Uterus (tissue), 4 donors: ENCODE measurements around the gene GNAT2. TPM values are rescaled to one million over a fixed set of nuclear protein-coding genes. Genes with fewer than 3 reads are reported as not detected.
A peak's percentile ranks its signal among the peaks of the same experiment; 100 is the strongest.

Source experiments
- DNase-seq, 2 donors: peaks; one replicate each; pipeline ENCODE4 v3.0.0-alpha.2; 2019 to 2020
- H3K27ac ChIP-seq, 2 donors: fragments of 200-600 bp; sonication (generic); 1 replicate in 1 of 2; 2 replicates in 1 of 2; pipeline ENCODE4 v1.5.1; 2016 to 2018
- H3K27me3 ChIP-seq, 2 donors: fragments of 200-600 bp; sonication (generic); one replicate each; pipeline ENCODE4 v1.5.1; 2018 to 2019; ENCODE audit warnings: control low read depth in 1 of 2
- H3K36me3 ChIP-seq, 2 donors: fragments of 200-600 bp; sonication (generic); one replicate each; pipeline ENCODE4 v1.5.1; 2019; ENCODE audit warnings: control low read depth in 1 of 2
- H3K4me1 ChIP-seq, 2 donors: fragments of 200-600 bp; sonication (generic); one replicate each; pipeline ENCODE4 v1.5.1; 2018 to 2019; ENCODE audit warnings: control low read depth in 1 of 2
- H3K4me3 ChIP-seq, 2 donors: fragments of 200-600 bp; sonication (generic); 1 replicate in 1 of 2; 2 replicates in 1 of 2; pipeline ENCODE4 v1.5.1; 2018 to 2019; ENCODE audit warnings: mild to moderate bottlenecking in 1 of 2
- H3K9me3 ChIP-seq, 2 donors: fragments of 200-600 bp; sonication (generic); one replicate each; pipeline ENCODE4 v1.5.1; 2019; ENCODE audit warnings: control low read depth in 1 of 2
- CTCF ChIP-seq, 4 experiments: fragments of 200-600 bp in 2 of 4; fragments of 450-650 bp in 2 of 4; sonication (generic) in 2 of 4; IDR thresholded peaks; one replicate each; pipeline ENCODE4 v1.5.1; 2016 to 2019; ENCODE audit warnings: antibody characterized with exemption in 4 of 4, mild to moderate bottlenecking in 2 of 4, moderate library complexity in 1 of 4
- POLR2A ChIP-seq, 2 donors: fragments of 450-650 bp; IDR thresholded peaks; one replicate each; pipeline ENCODE4 v1.6.1; 2016; ENCODE audit warnings: antibody characterized with exemption in 2 of 2, mild to moderate bottlenecking in 1 of 2, moderate library complexity in 1 of 2
- intact Hi-C: fragments of 100-400 bp; cut with DNase I; formaldehyde crosslinking; loops from one replicate; pipeline ENCODE4 v1.15.1; 2023; ENCODE audit warnings: low total_unique reads
- total RNA-seq, 4 donors: library from RNA; depleted of rRNA in 3 of 4; stranded (reverse); fragments of >200 nt in 3 of 4; gene quantifications; one replicate each; pipeline versions ENCODE4 v1.1.0 to v1.2.4, GENCODE V29; 2014 to 2023
- donor health status: DM: yes; HTN: yes; CAD: no.

GNAT2 gene
- total RNA-seq, 4 donors from 2014 or later = not detected

DNA sequence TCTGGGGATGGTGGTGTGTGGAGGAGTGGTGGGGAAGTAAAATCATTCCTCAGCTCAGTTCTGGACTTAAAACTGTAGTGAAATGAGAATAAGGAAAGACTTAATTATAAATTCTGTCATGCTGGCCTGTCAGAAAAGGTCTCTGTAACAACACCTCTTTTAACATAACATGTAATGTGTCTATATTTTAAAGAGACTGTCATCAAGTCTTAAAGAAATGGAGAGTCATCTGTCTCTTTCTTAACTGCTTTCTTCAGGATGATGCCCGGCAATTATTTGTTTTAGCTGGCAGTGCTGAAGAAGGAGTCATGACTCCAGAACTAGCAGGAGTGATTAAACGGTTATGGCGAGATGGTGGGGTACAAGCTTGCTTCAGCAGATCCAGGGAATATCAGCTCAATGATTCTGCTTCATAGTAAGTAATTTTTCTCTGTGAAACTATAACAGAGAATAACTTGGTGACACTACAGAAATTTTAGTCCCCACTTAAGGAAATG is 40.4 kb downstream of the GNAT2 start:
- no peak for DNase-seq
- intact Hi-C loops = no loop called here
- H3K27me3 ChIP-seq = no peaks in the 10 kb centered on the region
- H3K27ac ChIP-seq = peak overlapping the region; percentile 52 to 68
- TF ChIP-seq CTCF (IDR thresholded peaks at IDR 0.05) = no peak
- TF ChIP-seq POLR2A (IDR thresholded peaks at IDR 0.05) = no peak
- H3K36me3 ChIP-seq = no peaks in the 10 kb centered on the region
- peaks cover 0 to 6% of the 10 kb centered on the region in 2 donors for H3K4me1 ChIP-seq
- no peak overlapping the region for H3K4me3 ChIP-seq
- no peaks in the 10 kb centered on the region for H3K9me3 ChIP-seq

DNA sequence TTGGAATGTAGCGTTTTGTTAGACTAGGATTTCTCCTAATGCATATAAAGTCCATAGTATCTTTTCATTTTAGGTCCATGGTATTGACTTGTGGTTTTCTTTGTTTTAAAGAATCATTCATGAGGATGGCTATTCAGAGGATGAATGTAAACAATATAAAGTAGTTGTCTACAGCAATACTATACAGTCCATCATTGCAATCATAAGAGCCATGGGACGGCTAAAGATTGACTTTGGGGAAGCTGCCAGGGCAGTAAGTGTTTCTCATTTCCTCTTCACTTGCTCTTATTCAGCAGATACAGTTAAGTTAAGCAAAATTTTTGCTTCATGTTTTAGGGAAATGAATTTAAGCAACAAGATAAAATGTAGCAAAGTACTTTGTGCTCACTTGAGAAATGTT is 45.6 kb downstream of the GNAT2 start:
- no peak for TF ChIP-seq POLR2A (IDR thresholded peaks at IDR 0.05)
- no peak for TF ChIP-seq CTCF (IDR thresholded peaks at IDR 0.05)
- no peak overlapping the region for H3K4me3 ChIP-seq
- H3K4me1 ChIP-seq = no peaks in the 10 kb centered on the region
- H3K27ac ChIP-seq = no peak overlapping the region
- H3K9me3 ChIP-seq = no peaks in the 10 kb centered on the region
- no peaks in the 10 kb centered on the region for H3K36me3 ChIP-seq
- H3K27me3 ChIP-seq = no peaks in the 10 kb centered on the region
- intact Hi-C loops = no loop called here
- DNase-seq = no peak

GRCh38 chr1:109570414-109570813 is 49.0 kb downstream of the GNAT2 start:
- Histone ChIP-seq H3K27me3 (no peaks in the 10 kb centered on the region), H3K9me3 (no peaks in the 10 kb centered on the region), H3K4me1 (no peaks in the 10 kb centered on the region), H3K36me3 (no peaks in the 10 kb centered on the region), H3K27ac (no peak overlapping the region), H3K4me3 (no peak overlapping the region)
- no peak for TF ChIP-seq POLR2A (IDR thresholded peaks at IDR 0.05)
- TF ChIP-seq CTCF (IDR thresholded peaks at IDR 0.05) = no peak
- intact Hi-C loops = no loop called here
- no peak for DNase-seq

- H3K4me1 ChIP-seq = no peaks in the 10 kb centered on the region
- H3K36me3 ChIP-seq = no peaks in the 10 kb centered on the region
Measured at GRCh38 chr1:109569323-109569722, 50.1 kb downstream of the GNAT2 start.

More at GRCh38 chr1:109569323-109569722, 50.1 kb downstream of the GNAT2 start:
- no peak for DNase-seq
- Histone ChIP-seq H3K27me3 (no peaks in the 10 kb centered on the region), H3K9me3 (no peaks in the 10 kb centered on the region), H3K4me3 (no peak overlapping the region), H3K27ac (no peak overlapping the region)
- TF ChIP-seq POLR2A (IDR thresholded peaks at IDR 0.05) = no peak
- no peak for TF ChIP-seq CTCF (IDR thresholded peaks at IDR 0.05)
- intact Hi-C loops = no loop called here
